AG09309 (cell line): ENCODE results near the gene KLF5.

Experiments used
- DNase-seq: peaks from one replicate; pipeline ENCODE4 v3.0.0-alpha.2; 2010; ENCODE audit warnings: low read depth
- H3K4me3 ChIP-seq: 2 replicates; pipeline ENCODE4 v1.5.1; 2011; ENCODE audit warnings: mild to moderate bottlenecking, low read depth, low read length, moderate library complexity; ENCODE audit not compliant: control insufficient read depth
- CTCF ChIP-seq: IDR thresholded peaks from 2 replicates; pipeline ENCODE4 v1.5.1; 2011; ENCODE audit warnings: mild to moderate bottlenecking, low read depth, low read length, inconsistent platforms; ENCODE audit not compliant: insufficient read depth, control insufficient read depth; ENCODE audit errors: missing control alignments

Gene KLF5

GRCh38 chr13:73058432-73058735, 421 bp upstream of the KLF5 start:
- TF ChIP-seq CTCF = no peak
- no peak for DNase-seq
- H3K4me3 ChIP-seq = peak overlapping the region; percentile 39

- no peak for DNase-seq
- peak; percentile 10 for TF ChIP-seq CTCF
These were observed 850 bp downstream of the KLF5 start for GRCh38 chr13:73059460-73060250.

GRCh38 chr13:73060251-73061160, 1.7 kb downstream of the KLF5 start:
- TF ChIP-seq CTCF = no peak
- peak; percentile 53 for DNase-seq
- H3K4me3 ChIP-seq = peak overlapping the region; percentile 85

More at GRCh38 chr13:73059460-73060250, 850 bp downstream of the KLF5 start:
- peak overlapping the region; percentile 85 for H3K4me3 ChIP-seq

- DNase-seq = no peak
- peak overlapping the region; percentile 85 for H3K4me3 ChIP-seq
- TF ChIP-seq CTCF = no peak
These were observed 2.7 kb downstream of the KLF5 start for GRCh38 chr13:73061473-73061872.

- no peak for DNase-seq
- TF ChIP-seq CTCF = no peak
- no peak overlapping the region for H3K4me3 ChIP-seq
These were observed 3.1 kb downstream of the KLF5 start for GRCh38 chr13:73061876-73062275.

GRCh38 chr13:73062468-73062867, 3.7 kb downstream of the KLF5 start:
- DNase-seq = no peak
- TF ChIP-seq CTCF = no peak
- no peak overlapping the region for H3K4me3 ChIP-seq
